ENCODE measurements around the gene TJP2. TPM values are rescaled to one million over a fixed set of nuclear protein-coding genes. Genes with fewer than 3 reads are reported as not detected.

TJP2 gene
- total RNA-seq, 4 donors from 2014 or later = 96.3 to 240 (median 117) TPM

- Histone ChIP-seq H3K9me3 (no peaks in the 10 kb centered on the region), H3K27ac (no peak overlapping the region), H3K27me3 (no peaks in the 10 kb centered on the region), H3K4me1 (peaks cover 10% of the 10 kb centered on the region), H3K4me3 (no peak overlapping the region), H3K36me3 (no peaks in the 10 kb centered on the region)
- no peak for DNase-seq (ENCODE audit: low spot score in 2 of 2)
- no peak for TF ChIP-seq CTCF (IDR thresholded peaks at IDR 0.05)
- no peak for TF ChIP-seq POLR2AphosphoS5 (IDR thresholded peaks at IDR 0.05)
- TF ChIP-seq POLR2A (IDR thresholded peaks at IDR 0.05) = no peak
- no peak for TF ChIP-seq EP300 (IDR thresholded peaks at IDR 0.05)
- WGBS = 95% methylated on average over 6 of the region's 6 CpGs
Observed at GRCh38 chr9:69165581-69165980, 8.5 kb upstream of the TJP2 start.

- Histone ChIP-seq H3K27me3 (no peaks in the 10 kb centered on the region), H3K9me3 (no peaks in the 10 kb centered on the region), H3K27ac (no peak overlapping the region), H3K4me3 (no peak overlapping the region), H3K36me3 (no peaks in the 10 kb centered on the region), H3K4me1 (peaks cover 27% of the 10 kb centered on the region)
- no peak for DNase-seq (ENCODE audit: low spot score in 2 of 2)
- TF ChIP-seq POLR2A (IDR thresholded peaks at IDR 0.05) (no peak), POLR2AphosphoS5 (IDR thresholded peaks at IDR 0.05) (no peak), EP300 (IDR thresholded peaks at IDR 0.05) (no peak), CTCF (IDR thresholded peaks at IDR 0.05) (no peak)
- WGBS = 64% methylated on average over 13 of the region's 13 CpGs
Observed at GRCh38 chr9:69168709-69169217, 5.3 kb upstream of the TJP2 start.

GRCh38 chr9:69170231-69170630, 3.8 kb upstream of the TJP2 start:
- peaks cover 37% of the 10 kb centered on the region for H3K4me1 ChIP-seq
- H3K9me3 ChIP-seq = no peaks in the 10 kb centered on the region
- DNase-seq (ENCODE audit: low spot score in 2 of 2) = no peak
- no peaks in the 10 kb centered on the region for H3K36me3 ChIP-seq
- no peak for TF ChIP-seq POLR2A (IDR thresholded peaks at IDR 0.05)
- no peak for TF ChIP-seq EP300 (IDR thresholded peaks at IDR 0.05)
- TF ChIP-seq CTCF (IDR thresholded peaks at IDR 0.05) = no peak
- no peak for TF ChIP-seq POLR2AphosphoS5 (IDR thresholded peaks at IDR 0.05)
- H3K27ac ChIP-seq = no peak overlapping the region
- WGBS = 79% methylated on average over 1 of the region's 1 CpG
- H3K4me3 ChIP-seq = no peak overlapping the region
- H3K27me3 ChIP-seq = no peaks in the 10 kb centered on the region

GRCh38 chr9:69171049-69171448, 3.0 kb upstream of the TJP2 start:
- H3K4me3 ChIP-seq = no peak overlapping the region
- H3K27ac ChIP-seq = no peak overlapping the region
- no peak for TF ChIP-seq CTCF (IDR thresholded peaks at IDR 0.05)
- no peak for TF ChIP-seq EP300 (IDR thresholded peaks at IDR 0.05)
- TF ChIP-seq POLR2AphosphoS5 (IDR thresholded peaks at IDR 0.05) = no peak
- no peak for TF ChIP-seq POLR2A (IDR thresholded peaks at IDR 0.05)
- H3K36me3 ChIP-seq = no peaks in the 10 kb centered on the region
- no peak for DNase-seq (ENCODE audit: low spot score in 2 of 2)
- peaks cover 45% of the 10 kb centered on the region for H3K4me1 ChIP-seq
- no peaks in the 10 kb centered on the region for H3K9me3 ChIP-seq
- WGBS = 50% methylated on average over 7 of the region's 7 CpGs
- no peaks in the 10 kb centered on the region for H3K27me3 ChIP-seq

DNA sequence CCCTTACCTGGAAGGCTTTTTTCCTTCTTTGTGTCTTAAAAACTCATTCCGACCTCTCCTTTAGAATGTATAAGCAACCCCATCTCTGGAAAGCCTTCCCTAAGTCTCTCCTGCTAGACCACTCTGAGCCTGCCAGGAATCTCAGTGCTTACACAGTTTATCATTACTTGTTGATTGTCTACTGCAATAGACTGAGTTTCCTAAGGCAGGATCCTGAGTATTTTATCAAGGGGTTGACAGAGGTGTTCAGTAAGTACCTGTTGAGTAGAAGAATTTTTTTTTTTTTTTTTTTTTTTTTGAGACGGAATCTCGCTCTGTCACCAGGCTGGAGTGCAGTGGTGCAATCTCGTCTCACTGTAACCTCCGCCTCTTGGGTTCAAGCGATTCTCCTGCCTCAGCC, 2.6 kb upstream of the TJP2 start:
- TF ChIP-seq POLR2A (IDR thresholded peaks at IDR 0.05) (no peak), POLR2AphosphoS5 (IDR thresholded peaks at IDR 0.05) (no peak), CTCF (IDR thresholded peaks at IDR 0.05) (no peak), EP300 (IDR thresholded peaks at IDR 0.05) (no peak)
- Histone ChIP-seq H3K9me3 (no peaks in the 10 kb centered on the region), H3K27ac (no peak overlapping the region), H3K27me3 (no peaks in the 10 kb centered on the region), H3K4me3 (no peak overlapping the region), H3K4me1 (peaks cover 50% of the 10 kb centered on the region), H3K36me3 (no peaks in the 10 kb centered on the region)
- no peak for DNase-seq (ENCODE audit: low spot score in 2 of 2)
- 92% methylated on average over 6 of the region's 6 CpGs for WGBS

Measured in suprapubic skin (tissue), 4 donors.